Central memory CD8-positive, alpha-beta T cell (primary cell): ENCODE measurements around the gene TSPAN16.
A peak's percentile ranks its signal among the peaks of the same experiment; 100 is the strongest.

Source experiments
- ATAC-seq: fragments of 150-1000 bp; cut with Tn5 transposase; replicated peaks from 2 replicates; pipeline ENCODE4 v1.10.0; 2022; ENCODE audit warnings: mild to moderate bottlenecking, moderate FRiP score, moderate number of reproducible peaks; ENCODE audit not compliant: poor library complexity, severe bottlenecking; ENCODE audit errors: extremely low read depth
- DNase-seq, 2 donors: peaks; one replicate each; pipeline ENCODE4 v3.0.0; 2021; ENCODE audit warnings: low spot score in 2 of 2
- H3K27ac Mint-ChIP-seq: one replicate; pipeline ENCODE4 v1.8.0; 2022; ENCODE audit warnings: low read depth, mild to moderate bottlenecking, moderate library complexity, mixed read lengths
- H3K27me3 Mint-ChIP-seq: one replicate; pipeline ENCODE4 v1.8.0; 2022; ENCODE audit warnings: mixed read lengths
- H3K36me3 Mint-ChIP-seq: one replicate; pipeline ENCODE4 v1.8.0; 2022; ENCODE audit warnings: mild to moderate bottlenecking, moderate library complexity, mixed read lengths; ENCODE audit not compliant: insufficient read depth
- H3K4me1 Mint-ChIP-seq: one replicate; pipeline ENCODE4 v1.8.0; 2022; ENCODE audit warnings: mixed read lengths
- H3K4me3 Mint-ChIP-seq: one replicate; pipeline ENCODE4 v1.8.0; 2022; ENCODE audit warnings: mild to moderate bottlenecking, moderate library complexity, mixed read lengths
- H3K9me3 Mint-ChIP-seq: one replicate; pipeline ENCODE4 v1.8.0; 2022; ENCODE audit warnings: mixed read lengths

The TSPAN16 gene

GRCh38 chr19:11295665-11296245 lies at the start of gene TSPAN16:
TSS of gene TSPAN16 (plus strand) at chr19:11296160. CDS start at chr19:11296298, 138 bp downstream.
- DNase-seq (no peak), ATAC-seq (no peak)
- H3K4me3 Mint-ChIP-seq: no peak within 1 kb of the TSS
- H3K9me3 Mint-ChIP-seq: no peaks in the 10 kb centered on the region
- H3K27me3 Mint-ChIP-seq: peaks cover 36% of the 10 kb centered on the region
- no peak within 1 kb of the TSS for H3K27ac Mint-ChIP-seq
- H3K36me3 Mint-ChIP-seq: no peaks in the 10 kb centered on the region
- peaks cover 8% of the 10 kb centered on the region for H3K4me1 Mint-ChIP-seq

GRCh38 chr19:11246941-11247340 lies 49.0 kb upstream of the TSPAN16 start:
- H3K36me3 Mint-ChIP-seq: no peaks in the 10 kb centered on the region
- peaks cover 5% of the 10 kb centered on the region for H3K4me1 Mint-ChIP-seq
- H3K27me3 Mint-ChIP-seq: peaks cover 20% of the 10 kb centered on the region
- H3K9me3 Mint-ChIP-seq: no peaks in the 10 kb centered on the region
- no peak for ATAC-seq
- H3K27ac Mint-ChIP-seq: no peak overlapping the region
- no peak overlapping the region for H3K4me3 Mint-ChIP-seq
- no peak for DNase-seq

- peaks cover 18% of the 10 kb centered on the region for H3K27me3 Mint-ChIP-seq
- no peak overlapping the region for H3K4me3 Mint-ChIP-seq
- no peak overlapping the region for H3K27ac Mint-ChIP-seq
- no peaks in the 10 kb centered on the region for H3K36me3 Mint-ChIP-seq
- peaks cover 5% of the 10 kb centered on the region for H3K4me1 Mint-ChIP-seq
- H3K9me3 Mint-ChIP-seq: no peaks in the 10 kb centered on the region
- no peak for ATAC-seq
- no peak for DNase-seq
Observed at GRCh38 chr19:11247391-11247790, 48.6 kb upstream of the TSPAN16 start.

GRCh38 chr19:11247934-11248333 lies 48.0 kb upstream of the TSPAN16 start:
- H3K27me3 Mint-ChIP-seq: peaks cover 13% of the 10 kb centered on the region
- DNase-seq: no peak
- H3K27ac Mint-ChIP-seq: no peak overlapping the region
- peaks cover 5% of the 10 kb centered on the region for H3K4me1 Mint-ChIP-seq
- no peaks in the 10 kb centered on the region for H3K36me3 Mint-ChIP-seq
- H3K9me3 Mint-ChIP-seq: no peaks in the 10 kb centered on the region
- ATAC-seq: no peak
- H3K4me3 Mint-ChIP-seq: no peak overlapping the region

GRCh38 chr19:11248852-11249251 lies 47.1 kb upstream of the TSPAN16 start:
- no peaks in the 10 kb centered on the region for H3K9me3 Mint-ChIP-seq
- no peak overlapping the region for H3K4me3 Mint-ChIP-seq
- no peak overlapping the region for H3K27ac Mint-ChIP-seq
- no peak for ATAC-seq
- peaks cover under 1% of the 10 kb centered on the region for H3K4me1 Mint-ChIP-seq
- H3K27me3 Mint-ChIP-seq: peaks cover 11% of the 10 kb centered on the region
- DNase-seq: no peak
- no peaks in the 10 kb centered on the region for H3K36me3 Mint-ChIP-seq

- no peaks in the 10 kb centered on the region for H3K9me3 Mint-ChIP-seq
- H3K36me3 Mint-ChIP-seq: no peaks in the 10 kb centered on the region
- no peaks in the 10 kb centered on the region for H3K4me1 Mint-ChIP-seq
- H3K27ac Mint-ChIP-seq: no peak overlapping the region
- DNase-seq: no peak
- ATAC-seq: no peak
- H3K4me3 Mint-ChIP-seq: no peak overlapping the region
- peaks cover 9% of the 10 kb centered on the region for H3K27me3 Mint-ChIP-seq
Observed at GRCh38 chr19:11251217-11251616, 44.7 kb upstream of the TSPAN16 start.

- DNase-seq: no peak
- H3K4me3 Mint-ChIP-seq: no peak overlapping the region
- peaks cover 4% of the 10 kb centered on the region for H3K27me3 Mint-ChIP-seq
- no peaks in the 10 kb centered on the region for H3K36me3 Mint-ChIP-seq
- H3K4me1 Mint-ChIP-seq: no peaks in the 10 kb centered on the region
- ATAC-seq: no peak
- H3K9me3 Mint-ChIP-seq: no peaks in the 10 kb centered on the region
- H3K27ac Mint-ChIP-seq: no peak overlapping the region
Observed at GRCh38 chr19:11251650-11252314, 44.2 kb upstream of the TSPAN16 start.

- H3K36me3 Mint-ChIP-seq: no peaks in the 10 kb centered on the region
- no peak for DNase-seq
- no peak for ATAC-seq
- H3K9me3 Mint-ChIP-seq: no peaks in the 10 kb centered on the region
- H3K4me1 Mint-ChIP-seq: no peaks in the 10 kb centered on the region
- H3K27me3 Mint-ChIP-seq: no peaks in the 10 kb centered on the region
- H3K27ac Mint-ChIP-seq: no peak overlapping the region
- no peak overlapping the region for H3K4me3 Mint-ChIP-seq
Observed at GRCh38 chr19:11252665-11253355, 43.1 kb upstream of the TSPAN16 start.

- DNase-seq (no peak), ATAC-seq (no peak)
- Mint-ChIP-seq H3K9me3 (no peaks in the 10 kb centered on the region), H3K4me3 (no peak overlapping the region), H3K27ac (no peak overlapping the region), H3K36me3 (no peaks in the 10 kb centered on the region), H3K4me1 (no peaks in the 10 kb centered on the region), H3K27me3 (no peaks in the 10 kb centered on the region)
Observed at GRCh38 chr19:11254666-11255065, 41.3 kb upstream of the TSPAN16 start.

GRCh38 chr19:11256189-11256588 lies 39.8 kb upstream of the TSPAN16 start:
- no peak overlapping the region for H3K4me3 Mint-ChIP-seq
- no peak for DNase-seq
- H3K4me1 Mint-ChIP-seq: no peaks in the 10 kb centered on the region
- H3K36me3 Mint-ChIP-seq: no peaks in the 10 kb centered on the region
- no peak for ATAC-seq
- H3K27ac Mint-ChIP-seq: no peak overlapping the region
- no peaks in the 10 kb centered on the region for H3K9me3 Mint-ChIP-seq
- H3K27me3 Mint-ChIP-seq: peaks cover 7% of the 10 kb centered on the region

- H3K4me3 Mint-ChIP-seq: no peak overlapping the region
- no peak overlapping the region for H3K27ac Mint-ChIP-seq
- ATAC-seq (no peak), DNase-seq (no peak)
- no peaks in the 10 kb centered on the region for H3K36me3 Mint-ChIP-seq
- H3K4me1 Mint-ChIP-seq: no peaks in the 10 kb centered on the region
- H3K9me3 Mint-ChIP-seq: no peaks in the 10 kb centered on the region
- H3K27me3 Mint-ChIP-seq: peaks cover 10% of the 10 kb centered on the region
Observed at GRCh38 chr19:11257846-11258380, 38.0 kb upstream of the TSPAN16 start.

GRCh38 chr19:11260996-11261395 lies 35.0 kb upstream of the TSPAN16 start:
- ATAC-seq (no peak), DNase-seq (no peak)
- H3K27me3 Mint-ChIP-seq: peaks cover 41% of the 10 kb centered on the region
- H3K36me3 Mint-ChIP-seq: no peaks in the 10 kb centered on the region
- no peaks in the 10 kb centered on the region for H3K9me3 Mint-ChIP-seq
- no peaks in the 10 kb centered on the region for H3K4me1 Mint-ChIP-seq
- H3K27ac Mint-ChIP-seq: no peak overlapping the region
- peak overlapping the region; percentile 55 for H3K4me3 Mint-ChIP-seq
